Suprapubic skin (tissue), 4 donors: Measurements from ENCODE around the gene VASN. TPM values are rescaled to one million over a fixed set of nuclear protein-coding genes. Genes with fewer than 3 reads are reported as not detected.

ENCODE experiments used
- DNase-seq, 2 donors: peaks; one replicate each; pipeline ENCODE4 v3.0.0-alpha.2; 2019; ENCODE audit warnings: low spot score in 2 of 2
- H3K27ac ChIP-seq: fragments of 200-600 bp; sonication (generic); one replicate; pipeline ENCODE4 v1.5.1; 2019
- H3K27me3 ChIP-seq: fragments of 200-600 bp; sonication (generic); one replicate; pipeline ENCODE4 v1.5.1; 2019
- H3K36me3 ChIP-seq: fragments of 200-600 bp; sonication (generic); one replicate; pipeline ENCODE4 v1.5.1; 2019
- H3K4me1 ChIP-seq: fragments of 200-600 bp; sonication (generic); one replicate; pipeline ENCODE4 v1.5.1; 2019
- H3K4me3 ChIP-seq: fragments of 200-600 bp; sonication (generic); one replicate; pipeline ENCODE4 v1.5.1; 2019; ENCODE audit warnings: mild to moderate bottlenecking
- H3K9me3 ChIP-seq: fragments of 200-600 bp; sonication (generic); one replicate; pipeline ENCODE4 v1.5.1; 2019
- EP300 ChIP-seq: sonication (generic); formaldehyde crosslinking; IDR thresholded peaks from one replicate; pipeline ENCODE4 v1.6.1; 2017; ENCODE audit warnings: antibody characterized with exemption
- POLR2A ChIP-seq, 2 donors: fragments of 450-650 bp; IDR thresholded peaks; one replicate each; pipeline ENCODE4 v1.6.1; 2017; ENCODE audit warnings: antibody characterized with exemption in 2 of 2, mild to moderate bottlenecking in 2 of 2, moderate library complexity in 2 of 2
- POLR2AphosphoS5 ChIP-seq, 3 donors: sonication (generic); formaldehyde crosslinking; IDR thresholded peaks; one replicate each; pipeline ENCODE4 v1.6.1; 2017; ENCODE audit warnings: antibody characterized with exemption in 3 of 3
- WGBS: methylation state at CpG from one replicate; pipeline ENCODE4 v1.1.5; 2018; 5-methylcytosine and 5-hydroxymethylcytosine counted together
- total RNA-seq, 4 donors: library from RNA; depleted of rRNA; stranded (reverse); fragments of >200 nt; gene quantifications; one replicate each; pipeline ENCODE4 v1.1.0, GENCODE V29; 2016
- TF ChIP-seq, protein P1 (sequence below), 2 donors: fragments of 200-600 bp in 1 of 2; fragments of 450-650 bp in 1 of 2; sonication (generic) in 1 of 2; IDR thresholded peaks; one replicate each; pipeline ENCODE4 v1.5.1; 2016 to 2019; ENCODE audit warnings: antibody characterized with exemption in 2 of 2, mild to moderate bottlenecking in 1 of 2, moderate library complexity in 1 of 2

Gene VASN
- total RNA-seq, 4 donors from 2014 or later = 10.8 to 23.3 (median 22.3) TPM

GRCh38 chr16:4401510-4401909 is 29.9 kb downstream of the VASN start:
- WGBS = 94% methylated on average over 12 of the region's 12 CpGs
- no peak for DNase-seq
- no peak for TF ChIP-seq EP300
- TF ChIP-seq, protein P1, sequence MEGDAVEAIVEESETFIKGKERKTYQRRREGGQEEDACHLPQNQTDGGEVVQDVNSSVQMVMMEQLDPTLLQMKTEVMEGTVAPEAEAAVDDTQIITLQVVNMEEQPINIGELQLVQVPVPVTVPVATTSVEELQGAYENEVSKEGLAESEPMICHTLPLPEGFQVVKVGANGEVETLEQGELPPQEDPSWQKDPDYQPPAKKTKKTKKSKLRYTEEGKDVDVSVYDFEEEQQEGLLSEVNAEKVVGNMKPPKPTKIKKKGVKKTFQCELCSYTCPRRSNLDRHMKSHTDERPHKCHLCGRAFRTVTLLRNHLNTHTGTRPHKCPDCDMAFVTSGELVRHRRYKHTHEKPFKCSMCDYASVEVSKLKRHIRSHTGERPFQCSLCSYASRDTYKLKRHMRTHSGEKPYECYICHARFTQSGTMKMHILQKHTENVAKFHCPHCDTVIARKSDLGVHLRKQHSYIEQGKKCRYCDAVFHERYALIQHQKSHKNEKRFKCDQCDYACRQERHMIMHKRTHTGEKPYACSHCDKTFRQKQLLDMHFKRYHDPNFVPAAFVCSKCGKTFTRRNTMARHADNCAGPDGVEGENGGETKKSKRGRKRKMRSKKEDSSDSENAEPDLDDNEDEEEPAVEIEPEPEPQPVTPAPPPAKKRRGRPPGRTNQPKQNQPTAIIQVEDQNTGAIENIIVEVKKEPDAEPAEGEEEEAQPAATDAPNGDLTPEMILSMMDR (IDR thresholded peaks at IDR 0.05) = no peak
- TF ChIP-seq POLR2A (IDR thresholded peaks at IDR 0.05) = no peak
- no peak for TF ChIP-seq POLR2AphosphoS5 (IDR thresholded peaks at IDR 0.05)
- peaks cover 49% of the 10 kb centered on the region for H3K36me3 ChIP-seq
- H3K27ac ChIP-seq = no peak overlapping the region
- no peaks in the 10 kb centered on the region for H3K27me3 ChIP-seq
- peaks cover 4% of the 10 kb centered on the region for H3K4me1 ChIP-seq
- H3K4me3 ChIP-seq = no peak overlapping the region
- H3K9me3 ChIP-seq = no peaks in the 10 kb centered on the region

GRCh38 chr16:4402439-4403132 is 30.9 kb downstream of the VASN start:
- Histone ChIP-seq H3K4me3 (no peak overlapping the region), H3K36me3 (peaks cover 60% of the 10 kb centered on the region), H3K4me1 (peaks cover 4% of the 10 kb centered on the region), H3K27me3 (no peaks in the 10 kb centered on the region), H3K27ac (no peak overlapping the region), H3K9me3 (no peaks in the 10 kb centered on the region)
- DNase-seq = peak; percentile 86 to 89
- TF ChIP-seq POLR2AphosphoS5 (IDR thresholded peaks at IDR 0.05) (no peak), EP300 (no peak)
- TF ChIP-seq, protein P1 (IDR thresholded peaks at IDR 0.05) = peak; percentile 77 to 93
- WGBS = 24% methylated on average over 14 of the region's 29 CpGs

- peaks cover 4% of the 10 kb centered on the region for H3K4me1 ChIP-seq
- DNase-seq = peak in 1 of 2 donors; percentile 65
- H3K9me3 ChIP-seq = no peaks in the 10 kb centered on the region
- 80% methylated on average over 14 of the region's 24 CpGs for WGBS
- H3K36me3 ChIP-seq = peaks cover 64% of the 10 kb centered on the region
- TF ChIP-seq POLR2AphosphoS5 (IDR thresholded peaks at IDR 0.05) (no peak), EP300 (no peak), POLR2A (IDR thresholded peaks at IDR 0.05) (no peak)
- TF ChIP-seq, protein P1 (IDR thresholded peaks at IDR 0.05) = no peak
- H3K4me3 ChIP-seq = no peak overlapping the region
- no peak overlapping the region for H3K27ac ChIP-seq
- H3K27me3 ChIP-seq = no peaks in the 10 kb centered on the region
Observed at GRCh38 chr16:4403133-4403949, 31.7 kb downstream of the VASN start.

GRCh38 chr16:4404247-4404966 is 32.8 kb downstream of the VASN start:
- H3K36me3 ChIP-seq = peaks cover 66% of the 10 kb centered on the region
- no peak for TF ChIP-seq EP300
- TF ChIP-seq, protein P1 (IDR thresholded peaks at IDR 0.05) = peak in 1 of 2 donors; percentile 45

More at GRCh38 chr16:4404247-4404966, 32.8 kb downstream of the VASN start:
- no peaks in the 10 kb centered on the region for H3K27me3 ChIP-seq
- no peak overlapping the region for H3K27ac ChIP-seq
- WGBS = 79% methylated on average over 20 of the region's 20 CpGs
- H3K9me3 ChIP-seq = no peaks in the 10 kb centered on the region
- H3K4me1 ChIP-seq = peaks cover 11% of the 10 kb centered on the region
- H3K4me3 ChIP-seq = no peak overlapping the region
- DNase-seq = peak; percentile 69 to 82
